ENCODE measurements around the gene PPP4R3A. TPM values are rescaled to one million over a fixed set of nuclear protein-coding genes. Genes with fewer than 3 reads are reported as not detected.
"Not testable (repeated sequence)": the region's sequence is repeated elsewhere in the genome, so short reads cannot be mapped to it uniquely, and the experiment has no call there.

Gene PPP4R3A
- total and polyA plus RNA-seq, 2 of the 4 experiments (the other 2 are of a cell fraction), result 28.2 to 28.9 TPM

- CTCF ChIA-PET; H2AFZ ChIP-seq (replicated peaks; ENCODE audit: low read length, poor library complexity); H3K23ac ChIP-seq (ENCODE audit: low read depth, low read length); H3K14ac ChIP-seq (replicated peaks; ENCODE audit: low read depth, low read length); H4K5ac ChIP-seq (ENCODE audit: low read depth, low read length); H2BK5ac ChIP-seq (ENCODE audit: low read depth, low read length, poor library complexity, severe bottlenecking); intact Hi-C loops (cut with micrococcal nuclease); BruUV-seq (replicated peaks); ATAC-seq (ENCODE audit: low read depth); H3K4me1 ChIP-seq (ENCODE audit: control insufficient read depth, insufficient read depth, low read length); H3K79me1 ChIP-seq (ENCODE audit: low read depth in 1 of 2, low read length in 2 of 2); H3K4me2 ChIP-seq (ENCODE audit: low read depth, low read length); H3K9me3 ChIP-seq (ENCODE audit: control insufficient read depth, insufficient read depth, low read length); H4K20me1 ChIP-seq (ENCODE audit: insufficient read depth, low read length); in situ Hi-C loops (cut with MboI; ENCODE audit: low sequenced_read_pairs); H2AK5ac ChIP-seq (ENCODE audit: low read depth, low read length); H3K4me3 ChIP-seq (ENCODE audit: insufficient read depth, low read depth, low read length); POLR2A ChIA-PET (ENCODE audit: unreplicated experiment); H2BK120ac ChIP-seq (ENCODE audit: low read depth, low read length); H3K9ac ChIP-seq (ENCODE audit: low read depth, low read length); H2BK20ac ChIP-seq (ENCODE audit: low read depth, low read length); H4K91ac ChIP-seq (ENCODE audit: insufficient read depth, low read depth, low read length); H2AK9ac ChIP-seq (replicated peaks; ENCODE audit: low read depth, low read length, poor library complexity); H3K4ac ChIP-seq (ENCODE audit: low read depth, low read length); H3K27me3 ChIP-seq (ENCODE audit: control insufficient read depth, insufficient read depth, low read length); H4K8ac ChIP-seq (ENCODE audit: low read depth in 2 of 2, low read length in 2 of 2); H3K9me1 ChIP-seq (ENCODE audit: insufficient read depth, low read length); H2BK15ac ChIP-seq (ENCODE audit: low read depth, low read length); DNase-seq; H3K18ac ChIP-seq (ENCODE audit: low read depth, low read length); H3K27ac ChIP-seq (ENCODE audit: insufficient read depth, low read length); H3K56ac ChIP-seq (ENCODE audit: extremely low read depth, insufficient read depth, low read length); H3K36me3 ChIP-seq (ENCODE audit: control insufficient read depth, insufficient read depth, low read length); dilution Hi-C loops (cut with HindIII; ENCODE audit: low sequenced_read_pairs, unreplicated experiment): not testable (repeated sequence)
- WGBS, 2 experiments (ENCODE audit: extremely low coverage in 2 of 2, insufficient read length in 1 of 2), result no CpG with 5 or more reads among the region's 5 CpGs
Observed at GRCh38 chr14:91534059-91534458, 23.9 kb upstream of the PPP4R3A start.

All from IMR-90 (cell line).